NCI-H524 (cell line): ENCODE measurements around the gene PNPLA1.

Source experiments
- DNase-seq, 2 experiments: peaks; one replicate each; lab custom pipeline; 2025; lab: John Stamatoyannopoulos, UW

Gene PNPLA1, protein sequence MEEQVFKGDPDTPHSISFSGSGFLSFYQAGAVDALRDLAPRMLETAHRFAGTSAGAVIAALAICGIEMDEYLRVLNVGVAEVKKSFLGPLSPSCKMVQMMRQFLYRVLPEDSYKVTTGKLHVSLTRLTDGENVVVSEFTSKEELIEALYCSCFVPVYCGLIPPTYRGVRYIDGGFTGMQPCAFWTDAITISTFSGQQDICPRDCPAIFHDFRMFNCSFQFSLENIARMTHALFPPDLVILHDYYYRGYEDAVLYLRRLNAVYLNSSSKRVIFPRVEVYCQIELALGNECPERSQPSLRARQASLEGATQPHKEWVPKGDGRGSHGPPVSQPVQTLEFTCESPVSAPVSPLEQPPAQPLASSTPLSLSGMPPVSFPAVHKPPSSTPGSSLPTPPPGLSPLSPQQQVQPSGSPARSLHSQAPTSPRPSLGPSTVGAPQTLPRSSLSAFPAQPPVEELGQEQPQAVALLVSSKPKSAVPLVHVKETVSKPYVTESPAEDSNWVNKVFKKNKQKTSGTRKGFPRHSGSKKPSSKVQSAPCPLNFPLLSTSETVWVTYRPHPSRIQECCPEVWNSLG

DNA sequence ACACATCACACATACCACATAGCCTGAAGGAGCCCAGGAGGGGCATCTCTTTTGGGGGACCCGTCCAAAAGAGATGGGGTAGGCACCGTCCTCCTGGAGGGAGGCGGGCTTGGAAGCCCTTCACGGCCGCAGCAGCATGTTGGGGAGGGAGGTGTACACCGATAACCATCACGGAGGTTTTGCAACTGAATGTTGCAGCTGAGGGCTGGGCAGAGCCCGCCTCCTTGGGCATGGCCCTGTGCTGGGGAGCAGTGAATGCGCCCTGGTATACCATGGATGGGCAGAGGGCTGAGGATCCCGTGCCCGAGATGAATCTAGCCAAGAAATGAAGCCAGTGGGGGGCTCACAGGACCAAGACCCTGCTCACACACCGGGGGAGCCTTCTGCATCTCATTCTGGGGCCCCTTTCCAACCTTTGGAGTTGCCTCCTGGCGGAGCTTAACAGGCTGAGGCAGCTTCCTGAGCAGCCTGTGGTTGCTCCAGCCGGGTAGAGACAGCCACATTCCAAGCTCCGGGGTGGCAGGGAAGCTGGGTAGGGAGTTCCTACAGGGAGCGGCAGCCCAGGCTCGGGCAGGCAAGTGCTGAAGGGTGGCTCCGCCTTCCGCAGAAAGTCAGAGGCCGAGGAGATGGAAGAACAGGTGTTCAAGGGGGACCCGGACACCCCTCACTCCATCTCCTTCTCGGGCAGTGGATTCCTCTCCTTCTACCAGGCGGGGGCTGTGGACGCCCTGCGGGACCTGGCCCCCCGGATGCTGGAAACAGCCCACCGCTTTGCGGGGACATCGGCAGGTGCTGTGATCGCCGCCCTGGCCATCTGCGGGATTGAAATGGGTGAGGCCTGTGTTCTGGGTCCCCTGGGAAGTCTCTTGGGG lies at the start of gene PNPLA1:
Gene PNPLA1 (plus strand): TSS at position 227 of the 872 bp plus-strand sequence. CDS start 400 bp downstream, at position 627.
- DNase-seq, result no peak

DNA sequence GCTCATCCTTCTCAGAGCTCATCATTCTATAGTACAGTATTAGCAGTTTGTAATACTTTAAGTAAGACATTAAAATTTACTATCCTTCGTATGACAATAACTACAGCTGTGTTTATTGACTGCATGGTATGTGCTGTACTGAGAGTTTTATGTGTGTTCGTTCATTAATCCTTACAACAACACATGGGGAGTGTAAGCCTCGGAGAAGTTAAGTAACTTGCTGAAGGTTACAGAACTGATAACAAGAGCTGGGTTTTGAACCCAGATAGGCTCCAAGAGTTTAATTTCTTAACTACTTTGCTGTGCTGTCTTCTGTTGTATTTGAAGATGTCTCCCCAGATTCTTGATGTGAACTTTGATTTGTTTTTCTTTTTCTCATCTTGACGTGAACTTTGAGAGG lies 49.6 kb upstream of the PNPLA1 start:
- no peak for DNase-seq

DNA sequence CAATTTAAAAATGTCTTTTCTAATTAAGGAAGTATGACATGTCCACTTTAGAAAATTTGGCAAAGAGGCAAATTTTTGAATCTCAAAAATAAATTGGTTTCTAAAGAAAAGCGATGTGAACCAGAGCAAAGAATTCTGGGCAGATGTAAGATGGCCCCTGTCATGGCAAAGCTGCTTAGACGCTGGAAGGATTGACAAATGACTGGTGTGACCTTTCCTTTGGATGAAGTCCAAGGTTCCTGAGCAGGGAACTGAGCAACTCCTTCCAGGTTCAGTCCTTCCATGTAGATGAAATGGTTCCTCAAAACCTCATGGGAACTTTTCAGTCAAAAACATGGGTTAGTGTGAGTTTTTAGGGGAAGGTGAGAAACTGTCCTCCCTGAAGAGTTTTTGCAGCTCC lies 48.2 kb upstream of the PNPLA1 start:
- DNase-seq, result no peak

DNA sequence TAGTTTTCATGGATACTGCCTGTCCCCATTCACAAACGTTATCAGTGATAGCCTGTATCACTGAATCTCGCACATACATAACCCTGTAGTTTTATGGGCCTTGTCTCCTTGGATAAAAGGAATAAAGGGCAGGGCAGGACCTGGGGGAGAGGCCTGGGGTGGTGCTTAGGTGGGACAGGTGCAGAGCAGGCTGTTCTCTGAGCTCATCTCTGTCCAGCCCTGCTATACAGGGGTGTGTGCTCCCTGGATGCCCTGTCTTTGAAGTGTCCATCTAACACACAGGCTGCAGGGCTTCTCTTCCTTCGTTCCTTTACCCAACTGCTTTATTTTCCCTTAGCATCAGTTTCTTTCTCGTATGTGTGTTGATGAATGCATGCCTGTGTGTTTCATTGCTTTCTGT lies 46.9 kb upstream of the PNPLA1 start:
- no peak for DNase-seq

DNA sequence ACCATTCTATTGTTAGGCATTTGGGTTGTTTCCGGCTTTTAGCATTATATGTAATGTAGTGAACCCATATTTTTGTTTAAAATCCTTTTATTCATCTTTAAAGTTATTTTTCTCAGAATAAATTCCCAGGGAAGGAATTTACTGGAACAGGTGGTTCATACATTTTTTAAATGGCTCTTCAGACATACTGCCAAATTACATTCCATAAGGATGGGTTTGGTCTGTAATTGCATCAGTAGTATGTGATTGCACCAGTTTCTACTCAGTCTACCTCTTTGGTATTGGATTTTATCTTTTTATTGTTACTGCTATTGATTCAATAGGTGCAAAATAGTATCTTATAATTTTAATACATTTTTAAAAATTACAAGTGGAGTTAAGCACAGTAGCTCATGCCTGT lies 46.2 kb upstream of the PNPLA1 start:
- DNase-seq, result no peak

DNA sequence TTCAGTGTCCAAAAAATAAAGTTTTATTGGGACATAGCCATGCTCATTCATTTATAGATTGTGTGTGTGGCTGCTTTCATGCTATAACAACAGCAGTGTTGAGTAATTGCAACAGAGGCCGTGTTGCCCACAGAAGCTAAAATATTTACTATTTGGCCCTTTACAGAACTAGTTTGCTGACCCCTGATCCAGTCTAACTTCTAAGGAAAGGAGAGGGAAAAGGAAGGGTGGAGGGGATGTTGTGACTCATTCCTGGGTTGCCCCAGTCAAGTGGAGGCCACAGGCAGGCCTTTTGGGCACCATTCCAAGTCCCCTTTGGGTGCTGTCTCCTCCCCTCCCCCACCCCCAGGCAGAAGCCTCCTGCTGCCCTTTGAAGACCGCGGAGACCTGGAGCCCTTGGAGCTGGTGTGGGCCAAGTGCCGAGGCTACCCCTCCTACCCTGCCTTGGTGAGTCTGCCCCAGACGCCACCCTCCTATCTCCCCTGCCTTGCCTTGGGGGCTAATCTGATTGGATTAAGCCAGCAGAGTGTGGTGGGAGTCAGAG lies 44.9 kb upstream of the PNPLA1 start:
- no peak for DNase-seq

DNA sequence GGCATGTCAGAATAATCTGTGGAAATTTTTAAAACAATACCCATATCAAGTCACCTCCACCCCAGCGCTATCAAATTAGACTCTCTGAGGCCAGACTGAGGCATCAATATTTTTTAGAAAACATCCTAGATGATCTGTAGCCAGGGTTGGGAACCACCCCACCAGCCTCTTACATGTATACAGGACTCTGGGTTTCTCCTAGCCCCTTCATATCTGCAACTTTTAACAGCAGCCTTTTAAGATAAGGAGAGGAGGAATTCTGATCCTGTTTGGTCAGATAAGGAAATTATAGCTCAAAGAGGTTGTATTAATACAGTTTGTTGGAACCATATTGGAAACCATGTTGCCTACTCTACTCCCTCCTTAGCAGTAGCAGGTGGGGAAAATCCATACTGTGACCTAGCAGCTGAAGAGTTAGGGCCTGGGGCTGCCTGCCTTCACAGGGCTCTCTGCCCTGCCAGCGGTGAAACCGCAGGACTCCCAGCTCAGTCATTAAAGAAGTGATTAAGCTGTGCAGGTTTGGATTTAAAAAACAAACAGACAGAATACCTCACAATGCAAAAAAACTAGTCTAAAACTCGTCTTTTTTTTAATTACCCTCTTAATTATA lies 43.3 kb upstream of the PNPLA1 start:
- no peak for DNase-seq

DNA sequence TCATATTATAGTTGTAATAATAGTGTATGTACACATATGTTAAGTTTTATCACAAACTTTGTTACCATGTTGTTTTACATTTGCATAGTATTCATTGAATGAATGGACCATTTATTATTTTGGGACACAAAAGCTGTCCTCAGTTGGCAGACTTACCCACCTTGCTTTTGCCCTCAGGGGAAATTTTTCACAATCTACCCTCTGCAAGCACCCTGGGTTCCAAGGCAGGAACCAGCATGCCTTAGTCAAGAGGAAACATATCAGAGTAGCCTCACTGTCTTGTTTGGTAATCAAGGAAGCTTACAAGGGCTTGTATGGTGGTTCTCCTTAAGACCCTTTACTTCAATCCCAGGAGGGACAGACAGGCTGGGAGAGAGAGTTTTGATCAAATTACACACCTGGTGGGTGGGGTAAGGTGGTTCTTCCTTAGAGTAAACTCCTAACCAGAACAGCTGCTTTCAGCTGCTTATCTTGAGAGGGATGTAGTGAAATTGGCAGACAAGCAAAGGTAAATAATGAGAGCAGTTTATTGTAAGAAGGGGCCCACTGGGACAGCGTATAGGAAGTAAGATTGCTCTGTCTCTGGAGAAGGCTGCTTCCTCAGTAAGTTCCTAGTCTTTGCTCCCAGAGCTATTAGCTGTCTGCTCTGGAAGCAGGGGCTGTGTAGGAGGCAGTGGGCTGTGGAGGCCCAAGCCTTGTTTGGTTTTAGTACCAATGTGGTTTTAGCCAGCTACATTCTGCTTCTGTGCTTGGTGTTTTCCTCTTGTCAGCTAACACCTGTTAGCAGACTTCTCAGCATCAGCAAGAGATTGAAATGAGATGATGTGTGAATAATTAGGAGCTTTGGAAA lies 42.3 kb upstream of the PNPLA1 start:
- peak in 1 of 2 experiments; percentile 29 for DNase-seq

DNA sequence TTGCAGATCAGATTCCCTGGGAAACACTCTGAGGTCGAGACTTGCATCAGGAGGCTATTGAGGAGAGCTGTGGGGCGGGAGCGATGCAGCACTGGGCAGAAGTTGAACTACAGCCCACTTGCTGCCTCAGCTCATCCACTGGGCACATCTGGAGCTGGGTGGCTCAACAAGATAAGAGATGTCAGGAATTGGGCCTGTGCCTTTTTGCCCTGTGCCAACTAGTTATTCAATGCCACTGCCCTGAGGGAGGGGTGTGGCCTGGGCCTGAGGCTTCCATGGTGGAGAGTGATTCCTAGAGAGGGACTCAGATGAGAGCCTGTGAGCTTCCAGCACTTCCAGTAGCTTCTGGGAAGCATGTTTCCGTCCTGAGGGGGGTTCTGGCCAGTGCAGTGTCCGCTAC lies 40.6 kb upstream of the PNPLA1 start:
- DNase-seq, result no peak

DNA sequence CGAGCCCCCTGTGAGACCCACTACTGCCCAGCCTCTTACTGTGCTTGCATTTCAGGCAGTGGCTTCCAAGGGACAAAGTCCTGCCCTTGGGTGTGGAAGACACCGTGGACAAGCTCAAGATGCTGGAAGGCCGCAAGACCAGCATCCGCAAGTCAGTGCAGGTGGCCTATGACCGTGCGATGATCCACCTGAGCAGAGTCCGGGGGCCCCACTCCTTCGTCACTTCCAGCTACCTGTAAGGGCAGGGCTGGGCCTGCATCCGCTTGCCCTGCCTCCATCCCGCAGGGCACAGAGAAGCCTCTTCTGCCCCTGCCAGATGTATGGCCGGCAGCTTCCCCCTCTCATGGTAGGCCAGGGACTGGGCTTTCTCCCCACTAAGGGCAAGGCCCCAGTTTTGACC lies 39.5 kb upstream of the PNPLA1 start:
- no peak for DNase-seq

DNA sequence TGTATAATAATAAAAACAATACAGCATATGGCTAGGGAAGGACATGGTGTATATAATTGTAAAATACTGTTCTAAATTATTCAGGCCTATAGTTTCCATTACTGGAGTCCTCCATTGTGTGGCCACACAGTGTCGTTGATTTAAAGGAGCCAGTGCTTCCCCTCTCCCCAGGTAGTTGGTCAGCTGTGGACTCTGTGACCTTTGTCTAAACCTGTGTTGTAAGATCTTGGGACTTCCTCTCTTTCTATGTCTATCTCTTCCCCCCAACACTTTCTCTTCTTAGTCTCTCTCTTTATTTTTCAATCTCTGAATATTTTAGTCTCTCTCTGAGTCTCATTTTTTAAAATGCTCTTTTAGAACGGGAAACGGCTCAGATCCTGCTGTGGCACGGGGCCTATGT lies 37.7 kb upstream of the PNPLA1 start:
- no peak for DNase-seq

DNA sequence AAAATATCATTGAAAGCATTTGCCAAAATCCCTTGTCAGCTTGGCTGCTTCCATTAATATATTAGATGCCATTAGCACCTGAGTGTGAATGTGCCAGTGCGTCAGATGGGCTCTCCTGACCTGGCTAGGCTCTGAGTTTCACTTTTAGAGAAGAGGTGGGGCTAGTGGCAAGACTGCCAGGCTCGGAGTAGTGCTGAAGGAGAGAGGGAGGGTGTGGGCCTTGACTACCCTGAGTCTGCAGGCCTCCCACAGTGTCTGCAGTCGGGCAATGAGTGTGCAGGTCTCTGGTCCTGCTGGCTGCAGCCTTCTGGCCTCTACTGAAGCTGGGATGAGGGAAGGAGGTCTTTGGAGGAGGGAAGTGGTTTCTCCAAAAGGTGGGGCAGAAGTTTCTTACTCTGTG lies 34.6 kb upstream of the PNPLA1 start:
- DNase-seq, result no peak

DNA sequence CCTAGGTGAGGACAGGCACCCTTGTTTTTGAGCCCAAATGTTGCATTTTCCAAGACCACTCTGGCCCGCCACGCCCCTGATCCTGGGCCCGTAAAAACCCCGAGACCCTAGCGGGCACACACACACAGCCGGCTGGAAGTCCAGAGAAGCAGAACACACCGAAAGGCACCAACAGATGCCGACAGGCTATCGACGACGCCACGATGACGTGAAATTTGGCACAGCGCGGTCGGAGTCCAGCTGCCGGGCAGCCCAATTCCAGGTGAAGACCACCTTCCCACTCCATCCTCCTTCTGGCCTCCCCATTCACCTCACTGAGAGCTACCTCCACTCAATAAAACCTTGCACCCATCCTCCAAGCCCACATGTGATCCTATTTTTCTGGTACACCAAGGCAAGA lies 34.0 kb upstream of the PNPLA1 start:
- no peak for DNase-seq

DNA sequence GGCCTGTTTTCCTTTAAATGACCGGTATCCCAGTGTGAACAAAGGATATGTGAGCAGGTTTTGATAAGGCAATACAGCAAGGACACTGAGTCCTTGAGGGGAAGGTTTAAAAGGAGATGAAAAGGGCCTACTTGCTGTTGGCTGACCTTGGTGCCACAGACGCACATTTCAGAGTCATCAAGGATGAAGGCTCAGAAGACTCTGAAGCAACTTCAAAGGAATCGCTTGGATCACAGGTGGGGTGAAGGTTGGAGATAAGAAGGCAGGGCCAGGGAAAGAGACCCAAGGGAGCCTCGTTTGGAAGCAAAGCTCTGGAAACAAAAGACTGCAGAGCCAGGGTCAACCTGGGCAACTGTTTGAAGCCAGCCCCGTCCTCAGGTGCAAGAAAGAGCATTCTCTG lies 30.1 kb upstream of the PNPLA1 start:
- no peak for DNase-seq

DNA sequence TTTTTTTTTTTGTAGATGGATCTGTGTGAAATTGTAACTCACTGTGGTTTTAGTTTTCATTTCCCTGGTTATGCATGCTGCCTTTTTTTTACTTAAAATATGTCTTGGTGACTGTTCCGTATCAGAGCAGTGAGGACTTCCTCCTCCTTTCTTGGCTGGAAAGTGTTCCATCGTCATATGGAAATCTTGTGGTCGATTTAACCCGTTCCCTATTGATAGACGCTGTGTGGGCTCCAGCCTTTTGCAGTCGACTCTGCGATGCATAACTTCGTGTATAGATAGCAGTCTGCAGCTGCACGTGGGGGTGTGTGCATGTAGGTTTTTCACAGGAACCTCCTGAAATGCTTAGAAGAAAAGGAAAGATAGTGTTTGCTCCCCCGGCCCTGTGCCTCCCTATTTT lies 28.1 kb upstream of the PNPLA1 start:
- DNase-seq, result no peak

DNA sequence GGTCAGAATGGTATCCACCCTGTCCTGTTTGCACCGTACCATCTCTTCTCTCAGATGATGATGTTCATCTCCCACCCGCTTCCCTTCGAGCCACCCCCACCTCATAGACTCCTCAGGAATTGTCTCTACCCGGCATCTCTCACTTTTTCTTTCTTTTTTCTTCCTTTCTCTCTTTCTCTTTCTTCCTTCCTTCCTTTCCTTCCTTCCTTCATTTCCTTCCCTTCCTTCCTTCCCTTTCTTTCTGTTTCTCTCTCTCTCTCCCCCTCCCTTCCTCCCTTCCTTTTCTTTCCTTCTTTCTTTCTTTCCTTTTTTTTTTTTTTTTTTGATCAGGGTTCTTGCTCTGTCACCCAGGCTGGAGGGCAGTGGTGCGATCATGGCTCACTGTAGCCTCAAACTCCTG lies 27.7 kb upstream of the PNPLA1 start:
- DNase-seq, result no peak

DNA sequence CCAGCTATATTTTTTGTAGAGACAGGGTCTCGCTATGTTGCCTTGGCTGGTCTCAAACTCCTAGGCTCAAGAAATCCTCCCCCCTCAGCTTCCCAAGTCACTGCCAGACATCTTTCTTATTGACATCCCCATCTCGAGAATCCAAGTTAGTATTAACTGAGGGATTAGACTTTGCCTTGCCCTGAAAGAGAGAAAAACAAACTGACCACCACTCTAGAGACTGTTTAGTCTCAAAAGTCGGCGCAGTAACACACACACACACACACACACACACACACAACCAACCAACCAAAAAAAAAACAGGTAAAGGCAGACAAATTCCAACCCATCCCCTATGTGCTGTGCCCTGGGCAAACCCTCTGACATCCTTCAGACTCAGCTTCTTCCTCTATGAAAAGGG lies 27.2 kb upstream of the PNPLA1 start:
- DNase-seq, result no peak

DNA sequence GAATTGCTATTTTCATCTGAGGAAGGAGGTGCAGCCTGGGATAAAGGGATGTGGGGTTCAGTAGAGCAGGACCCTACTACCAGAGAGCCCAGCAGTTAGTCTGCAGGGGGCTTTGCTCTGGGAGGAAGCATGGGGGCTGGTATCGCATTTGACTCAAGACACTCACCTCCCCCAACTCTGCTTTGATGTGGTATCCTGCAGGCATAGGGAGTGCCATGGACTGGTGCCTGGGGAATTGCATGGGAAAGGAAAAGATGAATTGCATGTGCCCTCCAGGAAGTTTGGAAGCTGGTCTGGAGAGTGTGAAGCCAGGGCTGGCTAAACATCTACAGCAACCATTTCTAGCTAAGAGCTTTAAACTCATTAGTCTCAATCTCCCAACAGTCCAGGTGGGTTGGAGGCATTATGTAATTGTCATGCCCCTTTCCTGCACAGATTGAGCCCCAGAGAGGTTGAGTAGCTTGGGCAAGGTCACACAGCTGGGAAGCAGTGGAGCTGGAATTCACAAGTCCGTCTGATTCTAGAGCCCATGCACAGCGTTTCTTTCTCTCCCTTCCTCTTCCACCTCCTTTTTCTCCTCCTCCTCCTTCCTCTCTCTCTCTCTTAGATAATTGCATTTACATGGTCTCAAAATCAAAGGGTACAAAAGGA lies 26.2 kb upstream of the PNPLA1 start:
- no peak for DNase-seq

DNA sequence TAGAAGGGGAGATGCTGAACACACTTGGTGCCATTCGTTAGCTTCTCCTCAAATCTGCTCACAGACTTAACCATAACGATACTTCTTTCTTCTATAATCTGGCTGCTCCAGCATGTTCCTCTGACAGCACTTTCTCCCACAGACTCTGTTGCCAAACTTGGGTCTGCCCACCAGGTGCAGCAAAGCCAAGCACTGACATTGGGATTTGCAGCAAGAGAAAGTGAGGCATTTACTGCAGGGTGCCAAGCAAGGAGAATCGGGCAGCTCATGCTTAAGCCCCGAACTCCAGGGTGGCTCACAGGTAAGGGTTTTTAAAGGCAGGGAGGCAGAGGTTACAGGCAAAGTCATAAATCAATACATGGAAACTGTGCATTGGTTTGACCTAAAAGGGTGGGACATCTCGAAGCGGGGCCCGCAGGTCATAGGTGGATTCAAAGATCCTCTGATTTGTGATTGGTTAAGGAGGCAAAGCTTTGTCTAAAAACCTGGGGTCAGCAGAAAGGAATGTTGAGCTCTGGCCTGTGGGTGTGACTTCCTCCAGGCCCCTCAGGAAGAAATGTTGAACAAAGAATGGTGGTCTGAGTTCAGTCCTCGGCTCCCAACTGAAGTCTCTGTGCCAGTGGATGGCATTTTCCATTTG lies 25.1 kb upstream of the PNPLA1 start:
- DNase-seq, result no peak

DNA sequence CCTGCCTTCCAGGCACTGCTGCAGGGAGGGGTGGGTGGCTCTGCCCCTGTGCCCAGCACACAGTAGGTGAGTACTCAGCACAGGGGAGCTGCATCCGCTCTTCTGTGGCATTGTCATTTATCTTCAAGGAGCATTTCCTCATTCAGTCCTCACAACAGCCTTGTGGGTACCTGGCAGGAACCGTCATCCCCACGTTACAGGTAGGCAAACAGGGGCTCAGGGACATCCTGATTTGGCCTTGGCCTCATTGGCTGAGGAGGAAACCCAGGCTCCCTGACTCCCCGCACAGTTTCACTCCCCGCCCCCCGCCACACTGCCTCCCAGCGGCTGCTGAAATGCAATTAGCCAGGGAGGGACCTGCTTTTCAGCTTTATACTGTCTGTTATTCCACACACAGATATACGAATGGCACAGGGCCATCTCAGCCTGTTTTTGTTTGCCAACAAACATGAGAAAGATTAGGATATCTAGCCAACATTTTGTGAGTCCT lies 24.2 kb upstream of the PNPLA1 start:
- no peak for DNase-seq
